HCT116 (cell line): ENCODE data around the gene RASGRF1. TPM values are rescaled to one million over a fixed set of nuclear protein-coding genes. Genes with fewer than 3 reads are reported as not detected.

ENCODE experiments used
- ATAC-seq: fragments of 200-7000 bp; cut with Tn5 transposase; 2 replicates; pipeline ENCODE4 v1.9.1; 2020; ENCODE audit warnings: mild to moderate bottlenecking, moderate library complexity
- BruUV-seq: library from RNA; stranded (reverse); fragments of 400-500 nt; replicated peaks from 2 replicates; lab custom pipeline; 2021; lab: Mats Ljungman, UMichigan
- CTCF ChIA-PET: fragments of 300-600 bp; sonication (Branson Sonifier 250); formaldehyde crosslinking; loops from one replicate; lab custom pipeline; 2021; ENCODE audit warnings: antibody characterized with exemption; lab: Charles Lee
- POLR2A ChIA-PET: fragments of 300-600, 350-600 bp; sonication (Branson Sonifier 250); formaldehyde crosslinking; loops from one replicate; lab custom pipeline; 2021; ENCODE audit warnings: antibody characterized with exemption; lab: Charles Lee
- RAD21 ChIA-PET, 2 experiments: fragments of 300-600 bp; sonication (Branson Sonifier 250); formaldehyde crosslinking; loops; one replicate each; lab custom pipeline; 2023; ENCODE audit warnings: low total read pairs in 2 of 2; ENCODE audit not compliant: uncharacterized antibody in 2 of 2, unreplicated experiment in 2 of 2, low non-redundant PET in 1 of 2; lab: Charles Lee
- DNase-seq: peaks from one replicate; pipeline ENCODE4 v3.0.0-alpha.2; 2010; ENCODE audit warnings: low read depth, low spot score
- H2AFZ ChIP-seq: fragments of 200-600 bp; shearing (Covaris generic), sonication (generic); 2 replicates; pipeline ENCODE4 v1.6.1; 2017; ENCODE audit warnings: low read depth, mixed run types, mixed read lengths, antibody characterized with exemption, low read length; ENCODE audit not compliant: poor library complexity, severe bottlenecking
- H3K27ac ChIP-seq: 2 replicates; pipeline ENCODE4 v1.5.1; 2012; ENCODE audit warnings: low read depth, low read length
- H3K27me3 ChIP-seq: fragments of 200-600 bp; sonication (generic); 2 replicates; pipeline ENCODE4 v1.6.1; 2016; ENCODE audit warnings: mixed run types, low read length, mixed read lengths; ENCODE audit not compliant: insufficient read depth
- H3K36me3 ChIP-seq, 2 experiments: fragments of 200-500 bp in 1 of 2; fragments of 200-600 bp in 1 of 2; sonication (Bioruptor generic) in 1 of 2; sonication (generic) in 1 of 2; 2 replicates each; pipeline versions ENCODE4 v1.5.1 to v1.6.1; 2014 to 2016; ENCODE audit warnings: low read length in 2 of 2, inconsistent platforms in 1 of 2, mixed read lengths in 1 of 2, mixed run types in 1 of 2; ENCODE audit not compliant: insufficient read depth in 2 of 2, control insufficient read depth in 1 of 2
- H3K4me1 ChIP-seq, 2 experiments: fragments of 200-600 bp in 1 of 2; sonication (generic) in 1 of 2; 2 replicates each; pipeline versions ENCODE4 v1.5.1 to v1.6.1; 2012 to 2017; ENCODE audit warnings: low read length in 2 of 2, inconsistent platforms in 1 of 2, mild to moderate bottlenecking in 1 of 2, mixed read lengths in 1 of 2, mixed run types in 1 of 2, moderate library complexity in 1 of 2; ENCODE audit not compliant: insufficient read depth in 2 of 2, control insufficient read depth in 1 of 2
- H3K4me2 ChIP-seq: fragments of 200-600 bp; sonication (generic); 2 replicates; pipeline ENCODE4 v1.6.1; 2017; ENCODE audit warnings: mixed run types, low read length, mixed read lengths
- H3K4me3 ChIP-seq, 2 experiments: fragments of 200-600 bp in 1 of 2; sonication (generic) in 1 of 2; replicated peaks in 1 of 2; 2 replicates each; pipeline ENCODE4 v1.5.1; 2011 to 2016; ENCODE audit warnings: low read length in 2 of 2, control low read depth in 1 of 2, low read depth in 1 of 2, mild to moderate bottlenecking in 1 of 2, mixed read lengths in 1 of 2, mixed run types in 1 of 2
- H3K79me2 ChIP-seq: fragments of 200-600 bp; sonication (generic); 2 replicates; pipeline ENCODE4 v1.6.1; 2017; ENCODE audit warnings: mild to moderate bottlenecking, mixed run types, low read length, moderate library complexity, mixed read lengths; ENCODE audit not compliant: insufficient read depth
- H3K9ac ChIP-seq: fragments of 200-600 bp; sonication (generic); 2 replicates; pipeline ENCODE4 v1.6.1; 2016; ENCODE audit warnings: low read length, mixed read lengths
- H3K9me2 ChIP-seq: fragments of 200-600 bp; sonication (generic), shearing (Covaris generic); 2 replicates; pipeline ENCODE4 v1.6.1; 2017; ENCODE audit warnings: mixed run types, mild to moderate bottlenecking, moderate library complexity; ENCODE audit not compliant: insufficient read depth
- H3K9me3 ChIP-seq, 2 experiments: fragments of 200-500 bp in 1 of 2; fragments of 200-600 bp in 1 of 2; sonication (Bioruptor generic) in 1 of 2; sonication (generic) in 1 of 2; 2 replicates each; pipeline ENCODE4 v1.6.1; 2014 to 2017; ENCODE audit warnings: low read length in 2 of 2, mixed read lengths in 2 of 2, inconsistent platforms in 1 of 2, low read depth in 1 of 2, mild to moderate bottlenecking in 1 of 2, mixed run types in 1 of 2, moderate library complexity in 1 of 2; ENCODE audit not compliant: control insufficient read depth in 1 of 2, insufficient read depth in 1 of 2
- H4K20me1 ChIP-seq: fragments of 200-600 bp; sonication (generic), shearing (Covaris generic); 2 replicates; pipeline ENCODE4 v1.6.1; 2017; ENCODE audit warnings: mixed run types, mild to moderate bottlenecking, moderate library complexity; ENCODE audit not compliant: insufficient read depth
- ATF3 ChIP-seq: IDR thresholded peaks from 2 replicates; pipeline ENCODE4 v1.6.1; 2012
- CEBPB ChIP-seq: IDR thresholded peaks from 2 replicates; pipeline ENCODE4 v1.6.1; 2012; ENCODE audit warnings: low read depth
- EGR1 ChIP-seq: IDR thresholded peaks from 2 replicates; pipeline ENCODE4 v1.6.1; 2012; ENCODE audit warnings: low read depth
- ELF1 ChIP-seq: IDR thresholded peaks from 2 replicates; pipeline ENCODE4 v1.6.1; 2012; ENCODE audit warnings: low read depth, borderline replicate concordance
- EZH2 ChIP-seq: fragments of 200-600 bp; sonication (generic); IDR thresholded peaks from 2 replicates; pipeline ENCODE4 v1.6.1; 2017; ENCODE audit warnings: antibody characterized with exemption, mixed run types
- EZH2phosphoT487 ChIP-seq: fragments of 200-600 bp; IDR thresholded peaks from 2 replicates; pipeline ENCODE4 v1.6.1; 2018; ENCODE audit warnings: antibody characterized with exemption, borderline replicate concordance
- FOSL1 ChIP-seq: IDR thresholded peaks from 2 replicates; pipeline ENCODE4 v1.6.1; 2012; ENCODE audit warnings: low read depth
- MAX ChIP-seq: IDR thresholded peaks from 2 replicates; pipeline ENCODE4 v1.6.1; 2012
- POLR2A ChIP-seq: IDR thresholded peaks from 2 replicates; pipeline ENCODE4 v1.7.0; 2011; ENCODE audit warnings: borderline replicate concordance; ENCODE audit not compliant: insufficient read depth, insufficient read length; ENCODE audit errors: extremely low read depth
- RAD21 ChIP-seq: IDR thresholded peaks from 2 replicates; pipeline ENCODE4 v1.6.1; 2012; ENCODE audit warnings: low read depth, mild to moderate bottlenecking
- SIN3A ChIP-seq: IDR thresholded peaks from 2 replicates; pipeline ENCODE4 v1.6.1; 2012; ENCODE audit warnings: low read depth
- SP1 ChIP-seq: IDR thresholded peaks from 2 replicates; pipeline ENCODE4 v1.6.1; 2012; ENCODE audit warnings: low read depth
- SRF ChIP-seq: IDR thresholded peaks from 2 replicates; pipeline ENCODE4 v1.6.1; 2012; ENCODE audit warnings: low read depth
- intact Hi-C: fragments of 100-400 bp; cut with micrococcal nuclease; formaldehyde crosslinking; loops from 2 replicates; pipeline ENCODE4 v1.10.0; 2022
- total RNA-seq: library from RNA; stranded (reverse); gene quantifications from one replicate; pipeline ENCODE4 v1.2.1, GENCODE V29; 2021; ENCODE audit not compliant: unreplicated experiment

RASGRF1 gene
- total RNA-seq, 1 experiment from 2014 or later: 2.4 TPM

GRCh38 chr15:78923480-78924360 is 166.9 kb downstream of the RASGRF1 start:
- Histone ChIP-seq H3K27ac (no peak overlapping the region), H3K79me2 (no peaks in the 10 kb centered on the region), H3K27me3 (no peaks in the 10 kb centered on the region), H3K4me2 (no peak overlapping the region), H3K9me2 (no peaks in the 10 kb centered on the region), H4K20me1 (no peaks in the 10 kb centered on the region), H2AFZ (no peak overlapping the region), H3K9me3 (no peaks in the 10 kb centered on the region), H3K4me1 (no peaks in the 10 kb centered on the region), H3K36me3 (peaks cover under 1 to 20% of the 10 kb centered on the region in 2 experiments), H3K4me3 (no peak overlapping the region), H3K9ac (no peak overlapping the region)
- POLR2A ChIA-PET: no interaction called here
- DNase-seq (no peak), ATAC-seq (no peak)
- intact Hi-C loops: no loop called here
- CTCF ChIA-PET: no interaction called here
- RAD21 ChIA-PET: no interaction called here
- TF ChIP-seq ELF1 (no peak), POLR2A (no peak), EZH2phosphoT487 (no peak), RAD21 (no peak), FOSL1 (no peak), SRF (no peak), EGR1 (no peak), ATF3 (no peak), SP1 (no peak), EZH2 (no peak)
- BruUV-seq: no TSS peak

- DNase-seq: no peak
- no peak overlapping the region for H3K4me2 ChIP-seq
- H3K9me2 ChIP-seq: no peaks in the 10 kb centered on the region
- H2AFZ ChIP-seq: no peak overlapping the region
- no TSS peak for BruUV-seq
- no peak for TF ChIP-seq FOSL1
- TF ChIP-seq CEBPB: no peak
- TF ChIP-seq ELF1: no peak
- TF ChIP-seq MAX: no peak
- no peak for TF ChIP-seq SIN3A
- no peak for TF ChIP-seq EGR1
- no peak for TF ChIP-seq SRF
- no peak for TF ChIP-seq EZH2
- H3K27me3 ChIP-seq: no peaks in the 10 kb centered on the region
- no peak overlapping the region for H3K27ac ChIP-seq
- ATAC-seq: no peak
- intact Hi-C loops: no loop called here
- ChIA-PET POLR2A (no interaction called here), RAD21 (no interaction called here), CTCF (no interaction called here)
- no peaks in the 10 kb centered on the region for H3K4me1 ChIP-seq
- H4K20me1 ChIP-seq: no peaks in the 10 kb centered on the region
- no peaks in the 10 kb centered on the region for H3K79me2 ChIP-seq
- no peak overlapping the region for H3K9ac ChIP-seq
- peaks cover 5 to 26% of the 10 kb centered on the region in 2 experiments for H3K36me3 ChIP-seq
- H3K4me3 ChIP-seq: no peak overlapping the region
- H3K9me3 ChIP-seq: no peaks in the 10 kb centered on the region
Observed at GRCh38 chr15:78923015-78923414, 167.6 kb downstream of the RASGRF1 start.
